Measurements from ENCODE around the gene KCNK17. TPM values are rescaled to one million over a fixed set of nuclear protein-coding genes. Genes with fewer than 3 reads are reported as not detected.
"Not testable (repeated sequence)": the region's sequence is repeated elsewhere in the genome, so short reads cannot be mapped to it uniquely, and the experiment has no call there.

The KCNK17 gene
- total RNA-seq, 1 experiment from 2014 or later = not detected

DNA sequence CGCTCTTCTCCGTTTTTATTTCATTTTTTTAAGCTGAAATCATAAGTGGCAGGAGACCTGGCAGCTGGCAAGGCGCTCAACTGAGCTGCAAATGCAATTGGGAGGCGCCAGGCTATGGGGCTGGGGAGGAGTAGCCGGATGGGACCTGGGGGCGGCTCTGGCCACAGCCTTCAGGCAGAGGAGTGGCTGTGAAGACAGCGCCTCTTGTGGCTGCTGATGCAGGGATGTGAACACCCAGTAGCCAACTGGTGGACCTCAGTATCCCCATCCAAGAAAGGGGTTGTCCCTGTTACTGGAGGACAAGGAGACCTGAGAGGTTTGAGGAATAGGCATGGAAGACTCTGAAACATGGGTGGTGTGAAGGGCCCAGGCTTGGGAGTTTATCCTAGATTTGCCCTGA, 12.6 kb downstream of the KCNK17 start:
- DNase-seq = peak; percentile 17 to 39
- Histone ChIP-seq H3K27me3 (no peaks in the 10 kb centered on the region; the same call in 1 of the 2 replicates), H3K4me3 (no peak overlapping the region), H3K9me3 (replicated peaks) (no peaks in the 10 kb centered on the region), H3K4me1 (no peaks in the 10 kb centered on the region), H3K36me3 (no peaks in the 10 kb centered on the region), H3K27ac (no peak overlapping the region)

DNA sequence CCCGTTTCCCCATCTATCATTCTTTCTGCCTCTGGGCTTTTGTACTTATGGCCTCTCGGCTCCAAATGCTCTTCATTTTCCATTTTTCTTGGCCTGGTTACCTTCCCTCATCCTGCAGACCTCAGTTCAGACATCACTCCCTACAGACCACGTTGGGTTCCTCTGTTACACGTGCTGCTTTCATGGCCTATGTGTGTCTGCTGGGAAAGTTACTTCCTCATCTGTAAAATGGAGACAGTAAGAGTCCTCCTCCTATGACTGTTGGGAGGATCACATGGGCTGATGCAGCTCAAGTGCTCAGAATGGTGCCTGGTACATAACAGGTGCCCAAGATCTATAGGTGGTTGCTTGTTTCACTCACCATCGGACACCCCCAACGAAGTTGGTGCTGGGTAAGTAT, 13.5 kb downstream of the KCNK17 start:
- H3K36me3 ChIP-seq = no peaks in the 10 kb centered on the region
- H3K4me1 ChIP-seq = peaks cover 1% of the 10 kb centered on the region; the same call in 1 of the 2 replicates
- DNase-seq = no peak
- no peak overlapping the region for H3K27ac ChIP-seq
- no peak overlapping the region for H3K4me3 ChIP-seq
- H3K27me3 ChIP-seq = no peaks in the 10 kb centered on the region; the same call in 1 of the 2 replicates
- H3K9me3 ChIP-seq (replicated peaks) = no peaks in the 10 kb centered on the region

DNA sequence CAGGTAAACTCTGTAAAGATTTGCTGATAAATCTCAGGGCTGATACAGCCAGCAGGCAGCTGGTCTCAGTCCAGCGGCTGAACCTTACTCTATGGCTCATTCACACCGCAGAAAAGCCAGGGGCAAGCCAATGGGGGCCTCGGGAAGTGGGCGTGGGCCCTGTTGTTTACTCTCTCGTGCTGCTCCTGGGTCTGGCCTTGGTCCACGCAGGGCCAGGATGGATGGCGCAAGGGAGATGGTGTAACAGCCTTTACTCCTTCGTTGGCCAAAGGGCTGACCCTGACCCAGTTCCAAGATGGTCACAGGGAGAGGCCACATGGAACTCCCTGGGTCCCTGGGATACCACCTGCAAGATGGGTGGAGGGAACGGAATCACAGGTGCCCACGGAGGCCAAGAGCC, 16.2 kb downstream of the KCNK17 start:
- Histone ChIP-seq H3K36me3 (no peaks in the 10 kb centered on the region), H3K27me3 (peaks cover 3% of the 10 kb centered on the region; the same call in 1 of the 2 replicates), H3K27ac (no peak overlapping the region), H3K4me3 (no peak overlapping the region), H3K4me1 (peaks cover 2% of the 10 kb centered on the region; the same call in 1 of the 2 replicates), H3K9me3 (replicated peaks) (no peaks in the 10 kb centered on the region)
- DNase-seq = no peak

DNA sequence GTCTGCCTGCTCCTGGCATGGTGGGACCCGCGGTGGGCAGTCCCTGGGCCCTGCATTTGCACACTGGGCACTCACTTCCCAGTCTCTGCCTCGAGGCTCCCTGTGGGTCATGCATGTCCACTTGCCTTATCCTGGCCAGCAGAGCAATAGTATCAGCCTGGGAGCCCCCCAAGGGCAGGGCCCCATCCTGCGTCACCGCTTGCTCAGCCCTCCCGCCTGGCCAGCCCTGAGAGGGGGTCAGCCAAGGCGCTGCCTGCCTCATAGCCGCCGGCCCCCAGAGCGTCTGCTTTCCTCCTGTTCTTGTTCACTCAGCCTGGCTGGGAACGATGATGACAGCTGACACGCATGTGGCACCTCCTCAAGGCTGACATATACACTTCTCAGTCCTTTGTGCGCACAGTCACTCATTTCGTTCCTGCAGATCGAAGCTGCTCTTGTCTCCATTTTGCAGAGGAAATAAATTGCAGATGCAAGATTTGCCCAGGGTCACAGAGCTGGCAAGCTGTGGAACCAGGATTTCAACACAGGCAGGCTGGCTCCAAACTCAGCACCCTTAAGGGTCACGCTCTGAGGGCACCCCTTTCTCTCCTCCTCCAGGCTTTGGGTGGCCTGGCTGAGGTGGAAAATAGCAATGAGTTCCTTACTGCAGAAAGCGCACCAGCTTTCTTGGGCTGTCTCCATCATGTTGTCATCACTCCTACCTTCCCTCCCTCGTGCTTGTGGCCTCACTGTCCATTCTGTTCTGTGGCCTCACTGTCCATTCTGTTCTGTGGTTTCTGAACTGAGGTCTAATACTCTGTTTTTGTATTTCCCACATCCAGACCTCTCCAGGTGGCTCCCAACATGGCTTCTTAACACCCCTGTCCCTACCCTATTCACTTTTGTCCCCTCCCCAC, 17.2 kb downstream of the KCNK17 start:
- Histone ChIP-seq H3K36me3 (no peaks in the 10 kb centered on the region), H3K27ac (no peak overlapping the region), H3K4me3 (no peak overlapping the region), H3K27me3 (peaks cover 3% of the 10 kb centered on the region; the same call in 1 of the 2 replicates), H3K4me1 (peaks cover 2% of the 10 kb centered on the region; the same call in 1 of the 2 replicates), H3K9me3 (replicated peaks) (no peaks in the 10 kb centered on the region)
- DNase-seq = peak; percentile 24 to 42

DNA sequence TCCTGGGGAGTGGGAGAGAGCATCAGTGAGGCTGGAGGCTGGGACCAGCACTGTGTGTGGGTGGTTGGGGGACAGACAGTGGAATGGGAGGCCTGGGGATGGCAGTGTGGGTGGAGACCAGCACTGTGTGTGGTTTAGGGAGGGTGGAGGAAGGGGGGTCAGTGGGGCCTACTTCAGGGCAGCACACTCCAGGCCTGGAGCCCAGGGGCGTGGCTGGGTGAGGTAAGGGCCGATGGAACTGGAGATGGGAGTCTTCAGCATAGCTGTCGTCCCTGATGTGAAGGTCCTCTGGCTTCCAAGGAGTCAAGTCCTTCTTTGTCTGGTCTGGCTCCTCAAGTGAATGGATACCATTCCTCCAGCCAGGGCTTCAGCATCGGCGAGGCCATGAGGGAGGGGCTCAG, 18.6 kb downstream of the KCNK17 start:
- peak; percentile 30 to 34 for DNase-seq
- peaks cover 9% of the 10 kb centered on the region; the same call in 1 of the 2 replicates for H3K27me3 ChIP-seq
- H3K4me3 ChIP-seq = no peak overlapping the region
- no peak overlapping the region for H3K27ac ChIP-seq
- H3K36me3 ChIP-seq = no peaks in the 10 kb centered on the region
- H3K4me1 ChIP-seq = peaks cover 2% of the 10 kb centered on the region; the same call in 1 of the 2 replicates
- no peaks in the 10 kb centered on the region for H3K9me3 ChIP-seq (replicated peaks)

DNA sequence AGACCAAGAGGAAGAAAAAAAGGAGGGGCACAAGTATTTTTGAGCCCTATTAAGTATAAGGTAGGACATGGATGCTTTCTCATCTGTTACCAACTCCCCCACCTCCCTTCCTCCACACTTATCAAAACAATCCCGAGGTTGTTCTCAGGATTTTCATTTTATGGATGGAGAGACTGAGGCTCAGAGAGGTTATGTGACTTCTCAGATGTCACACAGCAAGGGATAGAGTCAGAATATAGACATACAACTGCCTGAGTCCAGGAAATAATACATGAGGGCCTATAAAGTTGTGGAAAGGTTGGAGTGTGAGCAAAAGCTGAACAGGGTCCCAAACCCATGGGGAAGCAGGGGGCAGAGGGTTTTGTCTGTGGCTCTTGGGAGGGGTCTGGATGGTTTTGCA, 19.3 kb downstream of the KCNK17 start:
- H3K4me1 ChIP-seq = peaks cover 2% of the 10 kb centered on the region; the same call in 1 of the 2 replicates
- H3K36me3 ChIP-seq = no peaks in the 10 kb centered on the region
- H3K4me3 ChIP-seq = no peak overlapping the region
- no peak for DNase-seq
- no peak overlapping the region for H3K27ac ChIP-seq
- H3K9me3 ChIP-seq (replicated peaks) = no peaks in the 10 kb centered on the region
- H3K27me3 ChIP-seq = peaks cover 9% of the 10 kb centered on the region; the same call in 1 of the 2 replicates

DNA sequence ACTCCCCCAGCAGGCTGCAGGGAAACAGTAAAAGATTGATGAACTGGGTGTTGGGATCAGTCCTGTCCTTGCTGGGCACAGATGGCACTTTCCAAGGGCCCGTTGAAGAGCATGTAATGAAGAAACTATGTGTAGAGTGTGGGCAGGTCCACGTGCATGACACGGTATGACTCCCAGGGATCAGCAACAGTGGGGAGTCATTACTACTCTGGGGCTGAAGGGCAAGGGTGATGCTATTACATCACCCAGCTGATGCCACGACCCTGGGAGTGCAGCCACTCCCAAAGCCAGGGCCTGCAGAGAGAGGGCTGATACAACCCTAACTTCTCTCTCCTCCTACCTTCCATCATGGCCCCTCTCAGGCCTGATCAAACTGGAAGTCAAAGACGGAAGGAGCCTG, 20.1 kb downstream of the KCNK17 start:
- Histone ChIP-seq H3K27me3 (peaks cover 9% of the 10 kb centered on the region; the same call in 1 of the 2 replicates), H3K36me3 (no peaks in the 10 kb centered on the region), H3K27ac (no peak overlapping the region), H3K4me3 (no peak overlapping the region), H3K4me1 (peaks cover 2% of the 10 kb centered on the region; the same call in 1 of the 2 replicates), H3K9me3 (replicated peaks) (no peaks in the 10 kb centered on the region)
- no peak for DNase-seq

DNA sequence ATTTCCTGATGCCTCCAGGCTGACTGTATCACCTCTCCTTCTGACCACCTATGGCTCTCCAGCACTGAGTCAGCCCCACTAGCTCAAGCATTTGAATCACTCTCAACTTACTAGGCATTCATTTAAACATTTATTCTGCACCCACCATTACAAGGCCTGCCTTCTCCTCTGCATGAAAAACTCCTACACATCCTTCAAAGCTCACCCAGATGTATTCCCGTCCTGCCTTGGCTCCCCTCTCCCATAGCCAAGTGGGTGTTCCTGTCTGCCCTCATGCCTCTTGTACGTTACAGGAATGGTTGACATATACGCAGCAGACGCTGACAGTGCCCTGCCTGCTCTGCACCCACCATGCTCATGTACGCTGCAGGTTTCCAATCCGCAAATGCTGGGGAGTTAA, 21.6 kb downstream of the KCNK17 start:
- Histone ChIP-seq H3K27ac (no peak overlapping the region), H3K9me3 (replicated peaks) (no peaks in the 10 kb centered on the region), H3K36me3 (no peaks in the 10 kb centered on the region), H3K4me3 (no peak overlapping the region), H3K4me1 (peaks cover 2% of the 10 kb centered on the region; the same call in 1 of the 2 replicates), H3K27me3 (peaks cover 9% of the 10 kb centered on the region; the same call in 1 of the 2 replicates)
- no peak for DNase-seq

DNA sequence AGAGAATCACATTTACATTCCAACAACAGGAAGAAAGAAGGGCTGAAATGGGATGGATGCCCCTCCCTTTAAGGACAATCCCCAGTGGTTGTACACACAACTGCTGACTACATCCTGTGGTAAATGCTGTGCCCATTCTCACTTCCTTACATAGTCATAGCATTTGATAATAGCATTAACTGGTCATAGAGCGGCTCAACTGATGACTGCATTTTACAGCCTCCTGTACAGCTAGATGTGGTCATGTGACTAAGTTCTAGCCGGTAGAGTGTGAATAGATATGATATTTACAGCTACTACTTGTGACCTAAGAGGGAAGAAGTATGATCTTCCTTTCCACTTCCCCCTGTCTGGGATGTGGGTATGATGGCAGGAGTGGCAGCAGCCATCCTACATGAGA, 24.7 kb downstream of the KCNK17 start:
- H3K36me3 ChIP-seq = no peaks in the 10 kb centered on the region
- H3K4me3 ChIP-seq = no peak overlapping the region
- H3K27me3 ChIP-seq = peaks cover 6% of the 10 kb centered on the region; the same call in 1 of the 2 replicates
- no peaks in the 10 kb centered on the region for H3K9me3 ChIP-seq (replicated peaks)
- H3K27ac ChIP-seq = no peak overlapping the region
- H3K4me1 ChIP-seq = no peaks in the 10 kb centered on the region
- DNase-seq = no peak

DNA sequence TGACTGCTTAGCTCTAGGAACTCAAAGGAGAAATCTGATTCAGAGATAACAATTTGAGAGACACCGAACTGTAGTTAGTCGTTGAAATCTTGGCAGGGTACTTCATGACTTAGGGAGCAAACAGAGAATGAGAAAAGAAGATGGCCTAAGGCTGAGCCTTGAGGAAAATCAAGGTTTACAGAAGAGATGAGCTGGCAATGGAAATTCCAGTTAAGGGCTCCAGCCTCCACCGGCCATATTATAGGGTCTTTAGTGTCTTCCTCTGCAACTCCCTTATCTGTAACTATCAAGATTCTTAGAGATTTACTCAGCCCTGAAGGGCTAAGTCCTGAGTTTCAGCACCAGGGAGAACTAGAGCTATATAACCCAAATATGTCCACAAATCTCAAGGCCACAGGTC, 26.6 kb downstream of the KCNK17 start:
- DNase-seq = no peak
- Histone ChIP-seq H3K36me3 (no peaks in the 10 kb centered on the region), H3K4me3 (no peak overlapping the region), H3K27ac (no peak overlapping the region), H3K27me3 (peaks cover 6% of the 10 kb centered on the region; the same call in 1 of the 2 replicates), H3K9me3 (replicated peaks) (no peaks in the 10 kb centered on the region), H3K4me1 (no peaks in the 10 kb centered on the region)

DNA sequence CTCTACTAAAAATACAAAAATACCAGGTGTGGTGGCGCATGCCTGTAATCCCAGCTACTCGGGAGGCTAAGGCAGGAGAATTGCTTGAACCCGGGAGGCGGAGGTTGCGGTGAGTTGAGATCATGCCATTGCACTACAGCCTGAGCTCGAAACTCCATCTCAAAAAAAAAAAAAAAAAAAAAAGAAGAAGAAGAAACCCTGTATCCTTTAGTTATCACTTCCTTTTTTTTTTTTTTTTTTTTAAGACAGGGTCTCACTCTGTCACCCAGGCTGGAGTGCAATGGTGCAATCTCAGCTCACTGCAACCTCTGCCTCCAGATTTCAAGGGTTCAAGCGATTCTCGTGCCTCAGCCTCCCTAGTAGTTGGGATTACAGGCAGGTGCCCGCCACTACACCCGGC, 27.6 kb downstream of the KCNK17 start:
- H3K27me3 ChIP-seq = not testable (repeated sequence)

DNA sequence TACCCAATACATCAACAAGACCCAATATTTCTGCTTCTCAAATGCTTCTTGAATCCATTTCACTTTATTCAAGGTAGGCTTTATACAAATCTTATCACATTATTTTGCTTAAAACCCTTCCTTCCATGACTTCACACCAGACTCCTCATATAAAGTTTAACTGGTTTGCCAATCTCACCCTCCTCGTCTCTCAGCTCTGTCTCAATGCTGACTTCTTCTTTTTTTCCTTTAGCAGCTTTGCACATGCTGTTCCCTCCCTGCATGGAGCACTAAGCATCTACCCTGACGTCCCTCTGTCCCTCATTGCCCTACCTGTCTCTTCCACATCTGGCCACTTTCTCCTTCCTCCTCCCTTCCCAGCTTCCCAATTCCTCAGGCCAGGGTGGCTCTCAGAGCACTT, 31.4 kb downstream of the KCNK17 start:
- Histone ChIP-seq H3K27ac (no peak overlapping the region), H3K9me3 (replicated peaks) (no peaks in the 10 kb centered on the region), H3K4me3 (no peak overlapping the region), H3K4me1 (no peaks in the 10 kb centered on the region), H3K36me3 (no peaks in the 10 kb centered on the region), H3K27me3 (peaks cover 11% of the 10 kb centered on the region; the same call in 1 of the 2 replicates)
- DNase-seq = no peak

More for the DNA sequence above, 27.6 kb downstream of the KCNK17 start:
- not testable (repeated sequence) for H3K4me1 ChIP-seq; H3K4me3 ChIP-seq; DNase-seq; H3K9me3 ChIP-seq (replicated peaks); H3K27ac ChIP-seq; H3K36me3 ChIP-seq

DNA sequence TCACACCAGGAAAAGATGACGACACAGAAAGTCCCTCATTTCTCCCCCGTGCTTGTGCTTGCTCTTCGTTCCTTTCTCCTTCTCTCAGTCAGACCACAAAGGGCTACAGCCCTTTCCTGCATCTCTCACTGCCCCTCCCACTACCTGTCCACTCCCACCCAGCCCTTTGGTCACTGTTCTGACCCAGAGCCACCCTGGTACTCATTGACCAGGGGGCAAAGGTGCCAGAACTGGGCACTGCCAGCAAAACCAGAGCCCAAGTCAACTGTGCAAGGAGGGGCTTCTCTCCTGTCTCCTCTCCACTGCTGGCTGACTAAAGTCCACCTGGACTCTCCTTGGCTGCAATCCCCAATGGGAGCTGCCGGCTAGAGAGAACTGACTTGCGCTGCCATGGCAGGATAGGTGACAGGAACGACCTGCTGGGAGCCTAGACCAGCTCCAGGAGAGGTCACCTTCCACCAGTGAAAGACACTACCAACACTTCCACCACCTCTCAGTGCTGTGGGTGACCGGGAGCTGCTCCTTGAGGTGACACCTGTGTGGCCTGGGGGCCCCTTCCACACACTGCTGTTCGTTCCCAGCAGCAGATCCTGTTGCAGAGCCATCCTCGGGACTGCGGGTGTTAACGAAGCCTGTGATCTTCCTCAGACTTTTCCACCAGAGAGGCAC, 32.8 kb downstream of the KCNK17 start:
- Histone ChIP-seq H3K27me3 (peaks cover 11% of the 10 kb centered on the region; the same call in 1 of the 2 replicates), H3K4me3 (no peak overlapping the region), H3K9me3 (replicated peaks) (no peaks in the 10 kb centered on the region), H3K36me3 (no peaks in the 10 kb centered on the region), H3K4me1 (no peaks in the 10 kb centered on the region), H3K27ac (no peak overlapping the region)
- no peak for DNase-seq

DNA sequence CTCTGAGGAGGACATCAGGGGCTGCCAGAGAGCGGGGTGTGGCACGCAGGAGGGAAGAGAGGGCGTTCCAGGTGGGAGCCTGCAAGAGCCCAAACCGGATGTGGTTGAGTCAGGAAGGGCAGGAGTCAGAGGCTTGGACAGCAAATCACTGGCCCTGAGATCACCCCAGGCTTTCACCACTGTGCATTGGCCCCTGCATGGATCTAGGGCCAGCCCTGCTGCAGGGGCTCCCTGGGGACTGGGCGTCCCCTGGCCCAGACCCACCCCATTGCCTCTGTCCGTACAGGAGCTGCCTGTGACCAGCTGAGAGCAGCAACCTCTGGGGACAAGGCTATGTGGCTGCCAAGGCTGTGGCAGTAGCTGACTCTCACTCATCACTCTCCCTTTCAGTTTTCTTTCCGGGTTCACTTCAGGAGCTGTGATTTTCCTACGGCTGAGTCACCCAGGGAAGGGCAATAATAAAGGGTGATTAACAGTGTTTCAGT, 33.9 kb downstream of the KCNK17 start:
- no peak for DNase-seq
- Histone ChIP-seq H3K9me3 (replicated peaks) (no peaks in the 10 kb centered on the region), H3K36me3 (no peaks in the 10 kb centered on the region), H3K27me3 (peaks cover 11% of the 10 kb centered on the region; the same call in 1 of the 2 replicates), H3K4me3 (no peak overlapping the region), H3K27ac (no peak overlapping the region), H3K4me1 (no peaks in the 10 kb centered on the region)

DNA sequence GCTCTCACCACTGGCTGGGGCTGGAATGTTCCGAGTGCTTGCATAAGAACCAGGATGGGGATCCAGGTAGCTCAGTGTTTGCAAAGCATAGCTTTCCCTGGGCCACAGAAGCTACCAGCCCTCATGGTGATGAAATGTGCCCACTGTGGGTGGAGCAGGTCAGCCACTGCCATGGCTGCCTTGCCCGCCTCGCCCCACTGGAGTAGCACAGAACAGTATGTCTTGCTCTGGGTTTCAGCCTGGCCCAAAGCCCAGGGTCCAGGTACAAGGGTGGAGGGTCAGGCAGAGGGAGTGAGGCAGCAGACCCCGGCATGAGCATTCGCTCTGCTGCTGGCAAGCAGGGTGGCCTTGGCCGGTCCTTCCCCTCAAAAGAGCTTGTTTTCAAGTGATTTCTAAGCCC, 34.7 kb downstream of the KCNK17 start:
- Histone ChIP-seq H3K4me1 (no peaks in the 10 kb centered on the region), H3K9me3 (replicated peaks) (no peaks in the 10 kb centered on the region), H3K4me3 (no peak overlapping the region), H3K36me3 (no peaks in the 10 kb centered on the region), H3K27ac (no peak overlapping the region), H3K27me3 (peaks cover 11% of the 10 kb centered on the region; the same call in 1 of the 2 replicates)
- DNase-seq = no peak

All from SJCRH30 (cell line).